ENCODE measurements around the gene DVL3. TPM values are rescaled to one million over a fixed set of nuclear protein-coding genes. Genes with fewer than 3 reads are reported as not detected.
A peak's percentile ranks its signal among the peaks of the same experiment; 100 is the strongest.

Gene DVL3
- total and polyA plus RNA-seq, 3 donors from 2014 or later = 53.7 to 86.8 (median 80.5) TPM

GRCh38 chr3:184134746-184135148 is 20.4 kb upstream of the DVL3 start:
- peak overlapping the region; percentile 71 to 89 for H3K4me3 ChIP-seq
- 0% methylated on average over 14 to 21 of the region's 21 CpGs for WGBS, 2 donors

GRCh38 chr3:184135149-184135910 is 19.8 kb upstream of the DVL3 start, which contains the start of gene EIF2B5:
Gene EIF2B5 (plus strand): TSS chr3:184135358. CDS start chr3:184135386, 28 bp downstream.
- no peaks in the 10 kb centered on the region for H3K36me3 ChIP-seq (ENCODE audit: low read depth, missing control alignments)
- peak within 1 kb of the TSS; percentile 71 to 89 for H3K4me3 ChIP-seq
- intact Hi-C loops (cut with DNase I; ENCODE audit: low total_unique reads) = no loop called here
- H3K9me3 ChIP-seq = no peaks in the 10 kb centered on the region
- peak within 1 kb of the TSS; percentile 46 to 86 for H3K27ac ChIP-seq
- TF ChIP-seq POLR2A (IDR thresholded peaks at IDR 0.05) (no peak), CTCF (IDR thresholded peaks at IDR 0.05) (peak; percentile 24 to 33 (median 30))
- peak; percentile 97 for DNase-seq
- 1% methylated on average over 26 to 54 of the region's 56 CpGs for WGBS, 2 donors
- peaks cover 16% of the 10 kb centered on the region for H3K4me1 ChIP-seq
- no peaks in the 10 kb centered on the region for H3K27me3 ChIP-seq

More at GRCh38 chr3:184134746-184135148, 20.4 kb upstream of the DVL3 start:
- peak overlapping the region; percentile 46 to 86 for H3K27ac ChIP-seq
- intact Hi-C loops (cut with DNase I; ENCODE audit: low total_unique reads) = no loop called here
- TF ChIP-seq POLR2A (IDR thresholded peaks at IDR 0.05) (no peak), CTCF (IDR thresholded peaks at IDR 0.05) (no peak)
- no peaks in the 10 kb centered on the region for H3K9me3 ChIP-seq
- H3K4me1 ChIP-seq = peaks cover 16% of the 10 kb centered on the region
- no peaks in the 10 kb centered on the region for H3K27me3 ChIP-seq
- H3K36me3 ChIP-seq (ENCODE audit: low read depth, missing control alignments) = no peaks in the 10 kb centered on the region
- no peak for DNase-seq

DNA sequence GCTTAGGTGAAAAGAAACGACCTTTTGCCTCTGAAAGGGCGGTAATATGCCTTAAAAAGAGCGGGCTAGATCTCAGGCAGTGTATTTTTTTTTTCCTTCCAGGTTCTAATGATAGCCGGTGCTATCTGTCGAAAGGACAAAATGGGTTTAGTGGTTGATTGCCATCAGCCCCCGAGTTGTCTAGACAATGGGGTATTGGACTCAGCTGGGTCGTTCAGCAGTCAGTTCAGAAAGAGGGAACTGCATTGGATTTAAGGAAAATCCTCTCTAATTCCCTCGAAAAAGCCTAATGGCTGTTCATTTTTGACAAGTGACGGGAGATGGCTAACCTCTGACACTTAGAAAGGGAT is 19.3 kb upstream of the DVL3 start:
- no peak for DNase-seq
- no peaks in the 10 kb centered on the region for H3K36me3 ChIP-seq (ENCODE audit: low read depth, missing control alignments)
- H3K4me1 ChIP-seq = peaks cover 16% of the 10 kb centered on the region
- WGBS, 2 donors = 2 to 3% methylated on average over 9 of the region's 9 CpGs
- H3K4me3 ChIP-seq = peak overlapping the region; percentile 71 to 89
- no peaks in the 10 kb centered on the region for H3K27me3 ChIP-seq
- intact Hi-C loops (cut with DNase I; ENCODE audit: low total_unique reads) = no loop called here
- no peaks in the 10 kb centered on the region for H3K9me3 ChIP-seq
- TF ChIP-seq CTCF (IDR thresholded peaks at IDR 0.05) (no peak), POLR2A (IDR thresholded peaks at IDR 0.05) (no peak)
- peak overlapping the region; percentile 46 to 86 for H3K27ac ChIP-seq

DNA sequence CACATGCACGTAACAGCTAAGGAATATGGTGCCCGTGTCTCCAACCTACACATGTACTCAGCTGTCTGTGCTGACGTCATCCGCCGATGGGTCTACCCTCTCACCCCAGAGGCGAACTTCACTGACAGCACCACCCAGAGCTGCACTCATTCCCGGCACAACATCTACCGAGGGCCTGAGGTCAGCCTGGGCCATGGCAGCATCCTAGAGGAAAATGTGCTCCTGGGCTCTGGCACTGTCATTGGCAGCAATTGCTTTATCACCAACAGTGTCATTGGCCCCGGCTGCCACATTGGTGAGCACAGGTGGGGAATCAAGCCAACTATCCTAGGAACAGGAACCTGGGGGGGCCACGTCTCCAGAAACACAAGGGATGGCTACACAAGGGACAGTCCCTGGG is 14.7 kb upstream of the DVL3 start:
- 89 to 95% methylated on average over 8 to 10 of the region's 10 CpGs for WGBS, 2 donors
- Histone ChIP-seq H3K36me3 (ENCODE audit: low read depth, missing control alignments) (no peaks in the 10 kb centered on the region), H3K27me3 (no peaks in the 10 kb centered on the region), H3K4me1 (peaks cover 12% of the 10 kb centered on the region), H3K9me3 (no peaks in the 10 kb centered on the region), H3K27ac (no peak overlapping the region), H3K4me3 (no peak overlapping the region)
- intact Hi-C loops (cut with DNase I; ENCODE audit: low total_unique reads) = loop anchor here (10.0 kb wide), 1 partner anchor 94 kb away; no protein-coding TSS in a partner anchor
- DNase-seq = no peak
- TF ChIP-seq CTCF (IDR thresholded peaks at IDR 0.05) (no peak), POLR2A (IDR thresholded peaks at IDR 0.05) (no peak)

Data from testis (tissue), 3 donors.